MM.1S (cell line): Measurements from ENCODE around the gene AEBP1.

ENCODE experiments used
- DNase-seq: peaks from one replicate; pipeline ENCODE4 v3.0.0-alpha.2; 2015
- H2AFZ ChIP-seq: fragments of 300-600 bp; sonication (generic); 2 replicates; pipeline ENCODE4 v1.6.0; 2016; ENCODE audit warnings: antibody characterized with exemption, low read length
- H3F3A ChIP-seq: fragments of 300-600 bp; sonication (generic); 2 replicates; pipeline ENCODE4 v1.6.1; 2016; ENCODE audit warnings: mild to moderate bottlenecking, antibody characterized with exemption, low read length, moderate library complexity, mixed read lengths; ENCODE audit not compliant: insufficient read depth
- H3K27ac ChIP-seq: fragments of 300-600 bp; sonication (generic); 2 replicates; pipeline ENCODE4 v1.5.1; 2016; ENCODE audit warnings: mild to moderate bottlenecking, low read length
- H3K27me3 ChIP-seq: fragments of 300-600 bp; sonication (generic); replicated peaks from 2 replicates; pipeline ENCODE4 v1.6.0; 2016; ENCODE audit warnings: low read length; ENCODE audit not compliant: insufficient read depth
- H3K36me3 ChIP-seq: fragments of 300-600 bp; sonication (generic); replicated peaks from 2 replicates; pipeline ENCODE4 v1.6.1; 2016; ENCODE audit warnings: mild to moderate bottlenecking, low read length, mixed read lengths; ENCODE audit not compliant: insufficient read depth
- H3K4me1 ChIP-seq: fragments of 300-600 bp; sonication (generic); 2 replicates; pipeline ENCODE4 v1.6.1; 2016; ENCODE audit warnings: low read length, mixed read lengths
- H3K4me2 ChIP-seq: fragments of 300-600 bp; sonication (generic); 2 replicates; pipeline ENCODE4 v1.6.0; 2016; ENCODE audit warnings: low read depth, low read length
- H3K4me3 ChIP-seq: fragments of 300-600 bp; sonication (generic); 2 replicates; pipeline ENCODE4 v1.5.1; 2016; ENCODE audit warnings: low read length, mixed read lengths
- H3K79me2 ChIP-seq: fragments of 300-600 bp; sonication (generic); 2 replicates; pipeline ENCODE4 v1.6.1; 2016; ENCODE audit warnings: mixed run types, low read length, mixed read lengths
- H3K9ac ChIP-seq: fragments of 300-600 bp; sonication (generic); 2 replicates; pipeline ENCODE4 v1.6.1; 2016; ENCODE audit warnings: low read length, mixed read lengths
- H3K9me2 ChIP-seq: fragments of 300-600 bp; sonication (generic); replicated peaks from 2 replicates; pipeline ENCODE4 v1.6.1; 2016; ENCODE audit warnings: mild to moderate bottlenecking, low read length, mixed read lengths; ENCODE audit not compliant: insufficient read depth
- H3K9me3 ChIP-seq: fragments of 300-600 bp; sonication (generic); replicated peaks from 2 replicates; pipeline ENCODE4 v1.6.1; 2016; ENCODE audit warnings: mild to moderate bottlenecking, low read length, mixed read lengths; ENCODE audit not compliant: insufficient read depth
- H4K20me1 ChIP-seq: fragments of 300-600 bp; sonication (generic); 2 replicates; pipeline ENCODE4 v1.6.1; 2016; ENCODE audit warnings: mild to moderate bottlenecking, low read length, moderate library complexity, mixed read lengths; ENCODE audit not compliant: insufficient read depth
- CTCF ChIP-seq: fragments of 300-600 bp; sonication (generic); IDR thresholded peaks from 2 replicates; pipeline ENCODE4 v1.5.1; 2016; ENCODE audit warnings: antibody characterized with exemption, low read length, mixed read lengths
- EZH2 ChIP-seq: fragments of 300-600 bp; sonication (generic); optimal IDR thresholded peaks from 2 replicates; pipeline ENCODE3; 2017; ENCODE audit warnings: low read depth, mild to moderate bottlenecking, antibody characterized with exemption, low read length, mixed read lengths
- EZH2phosphoT487 ChIP-seq: fragments of 300-600 bp; sonication (generic); IDR thresholded peaks from 2 replicates; pipeline ENCODE4 v1.6.1; 2018; ENCODE audit warnings: antibody characterized with exemption, low read length

Gene AEBP1

GRCh38 chr7:44107116-44107960 lies 3.2 kb downstream of the AEBP1 start:
- Histone ChIP-seq H3K9me3 (no peaks in the 10 kb centered on the region), H3K9me2 (no peaks in the 10 kb centered on the region), H2AFZ (no peak overlapping the region), H3K4me1 (no peaks in the 10 kb centered on the region), H3K36me3 (no peaks in the 10 kb centered on the region), H3F3A (no peaks in the 10 kb centered on the region), H3K9ac (no peak overlapping the region), H3K4me2 (no peak overlapping the region), H3K27me3 (peaks cover 14% of the 10 kb centered on the region), H3K79me2 (no peaks in the 10 kb centered on the region), H3K27ac (no peak overlapping the region), H4K20me1 (no peaks in the 10 kb centered on the region), H3K4me3 (no peak overlapping the region)
- no peak for TF ChIP-seq EZH2
- no peak for TF ChIP-seq EZH2phosphoT487
- TF ChIP-seq CTCF: no peak
- DNase-seq: no peak

DNA sequence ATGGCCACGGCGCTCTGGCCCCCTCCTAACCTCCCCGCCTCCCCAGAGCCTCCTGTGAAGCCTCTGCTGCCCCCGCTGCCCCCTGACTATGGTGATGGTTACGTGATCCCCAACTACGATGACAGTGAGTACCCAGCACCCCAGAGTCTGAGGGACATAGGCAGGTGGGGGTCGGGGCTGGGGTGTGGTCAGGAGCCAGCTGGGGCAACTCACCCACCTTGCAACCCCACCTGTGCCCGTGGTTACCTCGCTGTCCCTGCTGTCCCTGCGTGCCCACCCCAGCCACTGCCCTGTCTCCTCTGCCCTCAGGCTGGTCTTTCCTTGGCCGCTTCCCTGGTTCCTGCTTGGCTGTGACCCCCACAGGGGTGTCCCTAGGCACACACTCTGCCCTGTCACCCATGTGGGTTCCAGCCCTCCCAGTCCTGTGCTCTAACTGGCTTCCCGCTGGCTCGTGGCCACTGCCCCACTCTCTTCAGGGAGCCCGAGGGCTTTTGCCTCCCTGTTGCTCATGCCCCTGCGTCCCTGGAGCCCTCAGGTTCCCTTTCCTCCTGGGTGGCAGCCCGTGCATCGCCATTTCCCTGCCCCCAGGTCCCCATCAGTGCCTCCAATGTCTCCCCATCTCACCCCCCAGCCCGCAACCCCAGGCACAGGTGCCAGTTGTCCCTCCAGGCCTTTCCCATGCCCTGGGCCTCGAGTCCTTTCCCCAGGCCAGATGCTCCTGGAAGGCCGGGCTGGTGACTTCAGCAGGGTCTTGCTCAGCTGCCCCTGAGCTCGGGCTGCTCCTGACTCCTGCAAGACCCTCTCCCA lies 4.0 kb downstream of the AEBP1 start:
- Histone ChIP-seq H3K4me1 (no peaks in the 10 kb centered on the region), H3K79me2 (no peaks in the 10 kb centered on the region), H3K27ac (no peak overlapping the region), H4K20me1 (no peaks in the 10 kb centered on the region), H3K4me2 (no peak overlapping the region), H2AFZ (no peak overlapping the region), H3K9me2 (no peaks in the 10 kb centered on the region), H3K9me3 (no peaks in the 10 kb centered on the region), H3K9ac (no peak overlapping the region), H3K36me3 (no peaks in the 10 kb centered on the region), H3K27me3 (peaks cover 14% of the 10 kb centered on the region), H3K4me3 (no peak overlapping the region), H3F3A (no peaks in the 10 kb centered on the region)
- TF ChIP-seq CTCF: no peak
- TF ChIP-seq EZH2: no peak
- no peak for TF ChIP-seq EZH2phosphoT487
- no peak for DNase-seq

- Histone ChIP-seq H3K27ac (no peak overlapping the region), H3K27me3 (peaks cover 14% of the 10 kb centered on the region), H3K9ac (no peak overlapping the region), H3K9me3 (no peaks in the 10 kb centered on the region), H2AFZ (no peak overlapping the region), H3K36me3 (no peaks in the 10 kb centered on the region), H3K4me1 (no peaks in the 10 kb centered on the region), H3K9me2 (no peaks in the 10 kb centered on the region), H3K79me2 (no peaks in the 10 kb centered on the region), H3K4me3 (no peak overlapping the region), H3K4me2 (no peak overlapping the region), H3F3A (no peaks in the 10 kb centered on the region), H4K20me1 (no peaks in the 10 kb centered on the region)
- TF ChIP-seq EZH2 (no peak), CTCF (peak; percentile 6; the same call in 1 of the 2 replicates)
- DNase-seq: no peak
Observed at GRCh38 chr7:44108768-44109750, 4.9 kb downstream of the AEBP1 start.
